GM23248 (cell line): ENCODE results near the gene CIAO2A. TPM values are rescaled to one million over a fixed set of nuclear protein-coding genes. Genes with fewer than 3 reads are reported as not detected.
A peak's percentile ranks its signal among the peaks of the same experiment; 100 is the strongest.
"Not testable (repeated sequence)": the region's sequence is repeated elsewhere in the genome, so short reads cannot be mapped to it uniquely, and the experiment has no call there.

Experiments
- DNase-seq: peaks from one replicate; pipeline ENCODE4 v3.0.0-alpha.2; 2015
- H2AFZ ChIP-seq: fragments of 200-600 bp; sonication (generic); 2 replicates; pipeline ENCODE4 v1.6.1; 2016; ENCODE audit warnings: antibody characterized with exemption
- H3F3A ChIP-seq: fragments of 200-600 bp; sonication (generic); 2 replicates; pipeline ENCODE4 v1.6.1; 2016; ENCODE audit warnings: mild to moderate bottlenecking, antibody characterized with exemption, mixed run types; ENCODE audit not compliant: insufficient read depth
- H3K27ac ChIP-seq: fragments of 200-600 bp; sonication (generic); 2 replicates; pipeline ENCODE4 v1.5.1; 2016; ENCODE audit warnings: mild to moderate bottlenecking
- H3K27me3 ChIP-seq: fragments of 200-600 bp; sonication (generic); replicated peaks from 2 replicates; pipeline ENCODE4 v1.6.1; 2016; ENCODE audit warnings: mild to moderate bottlenecking; ENCODE audit not compliant: insufficient read depth
- H3K36me3 ChIP-seq: fragments of 200-600 bp; sonication (generic); 2 replicates; pipeline ENCODE4 v1.6.1; 2016; ENCODE audit warnings: low read depth, mild to moderate bottlenecking
- H3K4me1 ChIP-seq: fragments of 200-600 bp; sonication (generic); 2 replicates; pipeline ENCODE4 v1.6.1; 2016; ENCODE audit warnings: mild to moderate bottlenecking; ENCODE audit not compliant: insufficient read depth
- H3K4me2 ChIP-seq: fragments of 200-600 bp; sonication (generic); one replicate; pipeline ENCODE4 v1.6.1; 2016; ENCODE audit warnings: mild to moderate bottlenecking; ENCODE audit not compliant: unreplicated experiment
- H3K4me3 ChIP-seq: fragments of 200-600 bp; sonication (generic); 2 replicates; pipeline ENCODE4 v1.5.1; 2016; ENCODE audit warnings: mild to moderate bottlenecking
- H3K79me2 ChIP-seq: fragments of 200-600 bp; sonication (generic); 2 replicates; pipeline ENCODE4 v1.6.1; 2016; ENCODE audit warnings: mild to moderate bottlenecking; ENCODE audit not compliant: insufficient read depth
- H3K9ac ChIP-seq: fragments of 200-600 bp; sonication (generic); 2 replicates; pipeline ENCODE4 v1.6.1; 2016; ENCODE audit warnings: mild to moderate bottlenecking
- H3K9me2 ChIP-seq: fragments of 200-600 bp; sonication (generic); 2 replicates; pipeline ENCODE4 v1.6.1; 2016; ENCODE audit warnings: mixed run types, mild to moderate bottlenecking, moderate library complexity; ENCODE audit not compliant: insufficient read depth
- H3K9me3 ChIP-seq: fragments of 200-600 bp; sonication (generic); one replicate; pipeline ENCODE4 v1.6.1; 2017; ENCODE audit warnings: low read depth
- H4K20me1 ChIP-seq: fragments of 200-600 bp; sonication (generic); 2 replicates; pipeline ENCODE4 v1.6.0; 2016; ENCODE audit not compliant: insufficient read depth
- EZH2 ChIP-seq: fragments of 200-600 bp; sonication (generic); IDR thresholded peaks from 2 replicates; pipeline ENCODE4 v1.6.1; 2018; ENCODE audit warnings: antibody characterized with exemption, mild to moderate bottlenecking; ENCODE audit not compliant: insufficient read depth, poor library complexity, severe bottlenecking
- EZH2phosphoT487 ChIP-seq: fragments of 200-600 bp; sonication (generic); IDR thresholded peaks from 2 replicates; pipeline ENCODE4 v1.6.1; 2018; ENCODE audit warnings: antibody characterized with exemption, moderate library complexity, mild to moderate bottlenecking, low read depth; ENCODE audit not compliant: insufficient read depth
- WGBS, 2 experiments: methylation state at CpG; one replicate each; pipeline ENCODE4 v1.1.6; 2015 to 2017; ENCODE audit warnings: low lambda C conversion rate in 2 of 2, low coverage in 1 of 2; ENCODE audit errors: missing lambda C conversion rate in 2 of 2; 5-methylcytosine and 5-hydroxymethylcytosine counted together
- in situ Hi-C: fragments of 300-500 bp; cut with MboI; formaldehyde crosslinking; loops from 2 replicates; pipeline ENCODE4 v1.15.0; 2020
- polyA plus RNA-seq: library from polyadenylated mRNA; unstranded; fragments of >200 nt; fragmentation: Nextera tagmentation; extraction: Ambion mirVana; gene quantifications from 2 replicates; pipeline ENCODE4 v1.2.1, GENCODE V29; 2016
- total RNA-seq: library from RNA; depleted of rRNA; stranded (reverse); fragments of >200 nt; shearing (Covaris generic); gene quantifications from 2 replicates; pipeline ENCODE4 v1.2.3, GENCODE V29; 2014

The CIAO2A gene
- total and polyA plus RNA-seq, 2 experiments from 2014 or later, result 40.5 to 93.8 TPM

- Histone ChIP-seq H4K20me1 (no peaks in the 10 kb centered on the region), H3K9me3 (no peaks in the 10 kb centered on the region), H2AFZ (no peak overlapping the region), H3K4me3 (no peak overlapping the region), H3K27me3 (no peaks in the 10 kb centered on the region), H3K9ac (no peak overlapping the region), H3K27ac (no peak overlapping the region), H3K36me3 (0 out of 2 replicates have a peak, but pooled peaks cover 8% of the 10 kb centered on the region), H3K4me1 (peaks cover 29% of the 10 kb centered on the region), H3K4me2 (no peak overlapping the region), H3F3A (peaks cover 25% of the 10 kb centered on the region), H3K9me2 (no peaks in the 10 kb centered on the region), H3K79me2 (no peaks in the 10 kb centered on the region)
- in situ Hi-C loops, result loop anchor here (10.0 to 25.0 kb wide), 2 partner anchors 323 to 606 kb away; no protein-coding TSS in a partner anchor
- no peak for TF ChIP-seq EZH2
- no peak for TF ChIP-seq EZH2phosphoT487
- DNase-seq, result no peak
- WGBS, 2 experiments, result 52 to 54% methylated on average over 4 of the region's 4 CpGs
These were observed 25.5 kb downstream of the CIAO2A start for GRCh38 chr15:64068133-64068532.

GRCh38 chr15:64067564-64068030, 26.0 kb downstream of the CIAO2A start:
- no peaks in the 10 kb centered on the region for H3K27me3 ChIP-seq
- no peaks in the 10 kb centered on the region for H3K9me3 ChIP-seq
- no peak overlapping the region for H3K4me2 ChIP-seq
- peak; percentile 72 for DNase-seq
- H3K9me2 ChIP-seq, result no peaks in the 10 kb centered on the region
- in situ Hi-C loops, result loop anchor here (10.0 to 25.0 kb wide), 2 partner anchors 323 to 605 kb away; no protein-coding TSS in a partner anchor
- no peaks in the 10 kb centered on the region for H3K79me2 ChIP-seq
- no peak for TF ChIP-seq EZH2phosphoT487
- TF ChIP-seq EZH2, result no peak
- H3F3A ChIP-seq, result peaks cover 20% of the 10 kb centered on the region
- no peak overlapping the region for H2AFZ ChIP-seq
- H3K27ac ChIP-seq, result no peak overlapping the region
- H4K20me1 ChIP-seq, result no peaks in the 10 kb centered on the region
- peaks cover 25% of the 10 kb centered on the region for H3K4me1 ChIP-seq
- no peak overlapping the region for H3K9ac ChIP-seq
- H3K36me3 ChIP-seq, result 0 out of 2 replicates have a peak, but pooled peaks cover 8% of the 10 kb centered on the region
- no peak overlapping the region for H3K4me3 ChIP-seq
- WGBS, 2 experiments, result 23 to 32% methylated on average over 10 to 11 of the region's 11 CpGs

DNA sequence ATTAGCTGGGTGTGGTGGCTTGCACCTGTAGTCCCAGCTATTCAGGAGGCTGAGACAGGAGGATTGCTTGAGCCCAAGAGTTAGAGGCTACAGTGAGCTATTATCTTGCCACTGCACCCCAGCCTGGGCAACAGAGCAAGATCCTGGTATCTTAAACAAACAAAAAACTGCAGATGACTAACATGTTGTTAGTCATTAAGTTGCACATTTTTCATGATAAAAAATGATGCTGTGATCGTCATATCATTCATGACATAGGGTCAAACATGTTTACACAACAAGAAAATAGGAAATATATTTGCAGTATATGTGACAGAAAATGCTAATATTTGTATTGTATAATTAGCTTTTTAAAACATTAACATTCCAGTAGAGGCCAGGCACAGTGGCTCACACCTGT, 27.2 kb downstream of the CIAO2A start:
- no peaks in the 10 kb centered on the region for H3K36me3 ChIP-seq
- peaks cover 14% of the 10 kb centered on the region for H3K4me1 ChIP-seq
- H3K9me2 ChIP-seq, result no peaks in the 10 kb centered on the region
- no peak overlapping the region for H3K4me3 ChIP-seq
- H3K9me3 ChIP-seq, result no peaks in the 10 kb centered on the region
- H3K27me3 ChIP-seq, result no peaks in the 10 kb centered on the region
- no peaks in the 10 kb centered on the region for H4K20me1 ChIP-seq
- H2AFZ ChIP-seq, result no peak overlapping the region
- no peak for DNase-seq
- H3K27ac ChIP-seq, result no peak overlapping the region
- H3K79me2 ChIP-seq, result no peaks in the 10 kb centered on the region
- H3K9ac ChIP-seq, result no peak overlapping the region
- TF ChIP-seq EZH2, result no peak
- TF ChIP-seq EZH2phosphoT487, result no peak
- 35 to 42% methylated on average over 1 of the region's 1 CpG for WGBS, 2 experiments
- H3F3A ChIP-seq, result peaks cover 8% of the 10 kb centered on the region; the same call in 1 of the 2 replicates
- no peak overlapping the region for H3K4me2 ChIP-seq
- in situ Hi-C loops, result loop anchor here (10.0 to 25.0 kb wide), 2 partner anchors 322 to 604 kb away; no protein-coding TSS in a partner anchor

GRCh38 chr15:64060716-64061115, 32.9 kb downstream of the CIAO2A start:
- Histone ChIP-seq H3K79me2 (no peaks in the 10 kb centered on the region), H2AFZ (no peak overlapping the region), H3K36me3 (no peaks in the 10 kb centered on the region), H4K20me1 (no peaks in the 10 kb centered on the region), H3F3A (no peaks in the 10 kb centered on the region), H3K27me3 (no peaks in the 10 kb centered on the region), H3K4me1 (peaks cover 4% of the 10 kb centered on the region; the same call in 1 of the 2 replicates), H3K9ac (no peak overlapping the region), H3K4me2 (no peak overlapping the region), H3K27ac (no peak overlapping the region), H3K9me3 (no peaks in the 10 kb centered on the region), H3K4me3 (no peak overlapping the region), H3K9me2 (no peaks in the 10 kb centered on the region)
- no peak for DNase-seq
- in situ Hi-C loops, result loop anchor here (10.0 to 25.0 kb wide), 2 partner anchors 316 to 598 kb away; no protein-coding TSS in a partner anchor
- 95% methylated on average over 24 to 26 of the region's 29 CpGs for WGBS, 2 experiments
- no peak for TF ChIP-seq EZH2
- TF ChIP-seq EZH2phosphoT487, result no peak

DNA sequence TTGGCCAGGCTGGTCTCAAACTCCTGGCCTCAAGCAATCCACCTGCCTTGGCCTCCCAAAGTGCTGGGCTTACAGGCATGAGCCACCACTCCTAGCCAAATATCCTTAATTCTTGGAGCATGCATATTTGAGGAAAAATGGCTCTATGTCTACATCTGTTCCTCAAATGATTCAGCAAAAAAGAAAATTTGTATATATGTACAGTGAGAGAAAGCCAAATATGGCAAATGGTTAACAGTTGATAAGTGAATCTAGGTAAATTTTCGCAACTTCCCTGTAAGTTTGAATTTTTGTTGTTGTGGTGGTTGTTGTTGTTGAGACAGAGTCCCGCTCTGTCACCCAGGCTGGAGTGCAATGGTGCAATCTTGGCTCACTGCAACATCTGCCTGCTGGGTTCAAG, 34.5 kb downstream of the CIAO2A start:
- H3K9me2 ChIP-seq, H3K36me3 ChIP-seq, H4K20me1 ChIP-seq, H2AFZ ChIP-seq, H3K4me3 ChIP-seq, H3K9me3 ChIP-seq, H3K9ac ChIP-seq, H3K27me3 ChIP-seq, H3K4me2 ChIP-seq, H3K27ac ChIP-seq, H3F3A ChIP-seq, H3K4me1 ChIP-seq, DNase-seq, H3K79me2 ChIP-seq: not testable (repeated sequence)
- in situ Hi-C loops, result loop anchor here (25.0 kb wide), 1 partner anchor 597 kb away; no protein-coding TSS in a partner anchor
- 97 to 98% methylated on average over 2 of the region's 2 CpGs for WGBS, 2 experiments
